HepG2 (cell line): Measurements from ENCODE around the gene ALKBH4. TPM values are rescaled to one million over a fixed set of nuclear protein-coding genes. Genes with fewer than 3 reads are reported as not detected.

Source experiments
- ATAC-seq: fragments of 200-7000 bp; cut with Tn5 transposase; 3 replicates; pipeline ENCODE4 v1.9.1; 2020; ENCODE audit warnings: mild to moderate bottlenecking, moderate library complexity
- BruUV-seq: library from RNA; stranded (reverse); fragments of 400-500 nt; replicated peaks from 2 replicates; lab custom pipeline; 2021; lab: Mats Ljungman, UMichigan
- CTCF ChIA-PET: fragments of 300-600 bp; formaldehyde crosslinking; extraction: SDS; loops from one replicate; lab custom pipeline; 2021; ENCODE audit warnings: low total read pairs, inconsistent platforms, low intra/inter-chr PET ratio; lab: Yijun Ruan, JAX
- POLR2A ChIA-PET: fragments of 350-600 bp; sonication (Branson Sonifier 250); formaldehyde crosslinking; loops from one replicate; lab custom pipeline; 2020; ENCODE audit warnings: antibody characterized with exemption, inconsistent platforms; lab: Yijun Ruan, JAX
- DNase-seq: peaks from one replicate; pipeline ENCODE4 v3.0.0-alpha.2; 2015; ENCODE audit warnings: low spot score
- FAIRE-seq: peaks from 3 replicates; lab custom pipeline; 2011; peaks lifted over from hg19 to GRCh38; lab: Jason Lieb, UNC
- H2AFZ ChIP-seq: one replicate; pipeline ENCODE4 v1.6.1; 2011; ENCODE audit warnings: low read length, inconsistent platforms
- H3K27ac ChIP-seq: fragments of 300-600 bp; 3 replicates; pipeline ENCODE4 v1.8.0; 2011; ENCODE audit warnings: mixed run types, mild to moderate bottlenecking, mixed read lengths, low read length, inconsistent platforms; ENCODE audit not compliant: insufficient read depth; ENCODE audit errors: extremely low read length
- H3K27me3 ChIP-seq, 2 experiments: fragments of 200-600 bp in 1 of 2; 2 replicates in 1 of 2; 3 replicates in 1 of 2; pipeline versions ENCODE4 v1.6.0 to v1.8.0; 2011; ENCODE audit warnings: low read length in 2 of 2, mild to moderate bottlenecking in 2 of 2, moderate library complexity in 2 of 2, inconsistent platforms in 1 of 2; ENCODE audit not compliant: insufficient read depth in 2 of 2, control insufficient read depth in 1 of 2
- H3K36me3 ChIP-seq, 2 experiments: fragments of 200-600 bp in 1 of 2; replicated peaks in 1 of 2; 2 replicates in 1 of 2; 3 replicates in 1 of 2; pipeline versions ENCODE4 v1.5.1 to v1.8.0; 2011; ENCODE audit warnings: low read length in 2 of 2, inconsistent platforms in 1 of 2; ENCODE audit not compliant: insufficient read depth in 2 of 2, control insufficient read depth in 1 of 2
- H3K4me1 ChIP-seq: 2 replicates; pipeline ENCODE4 v1.5.1; 2012; ENCODE audit warnings: low read length, inconsistent platforms; ENCODE audit not compliant: insufficient read depth
- H3K4me2 ChIP-seq: 2 replicates; pipeline ENCODE4 v1.6.0; 2011; ENCODE audit warnings: low read depth, low read length, inconsistent platforms
- H3K4me3 ChIP-seq, 3 experiments: fragments of 200-600 bp in 1 of 3; sonication (generic), shearing (Covaris generic) in 1 of 3; replicated peaks in 1 of 3; 2 replicates each; pipeline ENCODE4 v1.5.1; 2011 to 2016; ENCODE audit warnings: low read length in 3 of 3, inconsistent platforms in 2 of 3, low read depth in 2 of 3, mild to moderate bottlenecking in 2 of 3, control low read depth in 1 of 3, mixed read lengths in 1 of 3; ENCODE audit not compliant: insufficient read depth in 1 of 3
- H3K79me2 ChIP-seq: one replicate; pipeline ENCODE4 v1.6.1; 2011; ENCODE audit warnings: low read length, inconsistent platforms; ENCODE audit not compliant: insufficient read depth
- H3K9ac ChIP-seq: 2 replicates; pipeline ENCODE4 v1.6.0; 2011; ENCODE audit warnings: mild to moderate bottlenecking, low read depth, low read length, inconsistent platforms; ENCODE audit not compliant: insufficient read depth
- H3K9me3 ChIP-seq: 2 replicates; pipeline ENCODE4 v1.5.1; 2012; ENCODE audit warnings: mild to moderate bottlenecking, low read length
- H4K20me1 ChIP-seq: 2 replicates; pipeline ENCODE4 v1.6.0; 2011; ENCODE audit warnings: inconsistent platforms, mild to moderate bottlenecking, low read length, moderate library complexity; ENCODE audit not compliant: insufficient read depth
- AGO2 ChIP-seq: fragments of 200-400 bp; formaldehyde crosslinking; optimal IDR thresholded peaks from 2 replicates; pipeline ENCODE3; 2017; ENCODE audit warnings: mild to moderate bottlenecking, low read depth, low read length, moderate library complexity
- ETV5 ChIP-seq: IDR thresholded peaks from 2 replicates; pipeline ENCODE4 v1.6.1; 2018; ENCODE audit warnings: missing biosample characterization, missing genetic modification reagents, inconsistent platforms, borderline replicate concordance
- POLR2G ChIP-seq: fragments of 200-400 bp; formaldehyde crosslinking; IDR thresholded peaks from 2 replicates; pipeline ENCODE4 v1.6.1; 2018; ENCODE audit warnings: mild to moderate bottlenecking, low read depth, low read length, moderate library complexity
- RBM22 ChIP-seq: fragments of 200-400 bp; formaldehyde crosslinking; optimal IDR thresholded peaks from 2 replicates; pipeline ENCODE3; 2017; ENCODE audit warnings: mild to moderate bottlenecking, low read length, moderate library complexity
- UBTF ChIP-seq: sonication (generic); formaldehyde crosslinking; IDR thresholded peaks from 2 replicates; pipeline ENCODE4 v1.4.0; 2020; ENCODE audit warnings: mild to moderate bottlenecking, missing genetic modification reagents
- ZC3H13 ChIP-seq: sonication (generic); formaldehyde crosslinking; IDR thresholded peaks from 2 replicates; pipeline ENCODE4 v1.8.1; 2023; ENCODE audit warnings: mild to moderate bottlenecking, missing genetic modification reagents, moderate library complexity
- ZKSCAN8 ChIP-seq: IDR thresholded peaks from 2 replicates; pipeline ENCODE4 v1.6.1; 2016; ENCODE audit warnings: borderline replicate concordance, missing genetic modification reagents, missing compliant biosample characterization
- ZNF281 ChIP-seq: sonication (generic); formaldehyde crosslinking; IDR thresholded peaks from 2 replicates; pipeline ENCODE4 v1.4.0; 2020; ENCODE audit warnings: missing genetic modification reagents, borderline replicate concordance
- WGBS: methylation state at CpG from one replicate; pipeline ENCODE4 v1.1.6; 2017; ENCODE audit warnings: low lambda C conversion rate; 5-methylcytosine and 5-hydroxymethylcytosine counted together
- in situ Hi-C: cut with HindIII; loops from 2 replicates; pipeline ENCODE4 v1.10.0; 2017; ENCODE audit warnings: low pct_unique_long_range_greater_than_20kb; ENCODE audit not compliant: extremely low pct_ligation_motif_present
- intact Hi-C: fragments of 100-400 bp; cut with micrococcal nuclease; formaldehyde crosslinking; loops from one replicate; pipeline ENCODE4 v1.10.0; 2022; ENCODE audit not compliant: unreplicated experiment
- polyA plus RNA-seq, 8 experiments: library from polyadenylated mRNA; depleted of rRNA in 3 of 8; stranded (reverse) in 7 of 8; unstranded in 1 of 8; fragments of >200 nt; fragmentation: Illumina TruSeq in 4 of 8; extraction: Trizol in 4 of 8; gene quantifications; 2 replicates each; pipeline versions ENCODE4 v1.2.1 to v1.2.3, GENCODE V29; 2011 to 2016; ENCODE audit warnings: low read depth in 4 of 8, missing spikeins in 1 of 8, mixed read lengths in 1 of 8; ENCODE audit not compliant: insufficient read depth in 1 of 8
- total RNA-seq, 5 experiments: library from RNA; depleted of rRNA; stranded (reverse); fragments of >200 nt; fragmentation: Illumina TruSeq; extraction: Trizol; gene quantifications; 2 replicates each; pipeline ENCODE4 v1.2.3, GENCODE V29; 2016; ENCODE audit warnings: low read depth in 1 of 5

ALKBH4 gene
- total and polyA plus RNA-seq, 2 of the 13 experiments (the other 11 are each of a cell fraction or from before 2014, with no cell fraction given), result 2.6 to 8.8 TPM

- TF ChIP-seq ZNF281 (CRISPR knock-in tag) (no peak), UBTF (CRISPR knock-in tag) (0 out of 2 replicates have a peak, but pooled peaks have one; percentile 20), ETV5 (CRISPR knock-in tag) (peak; percentile 9; the same call in 1 of the 2 replicates)
Measured at GRCh38 chr7:102431617-102432298, 32.9 kb downstream of the ALKBH4 start (continued).

DNA sequence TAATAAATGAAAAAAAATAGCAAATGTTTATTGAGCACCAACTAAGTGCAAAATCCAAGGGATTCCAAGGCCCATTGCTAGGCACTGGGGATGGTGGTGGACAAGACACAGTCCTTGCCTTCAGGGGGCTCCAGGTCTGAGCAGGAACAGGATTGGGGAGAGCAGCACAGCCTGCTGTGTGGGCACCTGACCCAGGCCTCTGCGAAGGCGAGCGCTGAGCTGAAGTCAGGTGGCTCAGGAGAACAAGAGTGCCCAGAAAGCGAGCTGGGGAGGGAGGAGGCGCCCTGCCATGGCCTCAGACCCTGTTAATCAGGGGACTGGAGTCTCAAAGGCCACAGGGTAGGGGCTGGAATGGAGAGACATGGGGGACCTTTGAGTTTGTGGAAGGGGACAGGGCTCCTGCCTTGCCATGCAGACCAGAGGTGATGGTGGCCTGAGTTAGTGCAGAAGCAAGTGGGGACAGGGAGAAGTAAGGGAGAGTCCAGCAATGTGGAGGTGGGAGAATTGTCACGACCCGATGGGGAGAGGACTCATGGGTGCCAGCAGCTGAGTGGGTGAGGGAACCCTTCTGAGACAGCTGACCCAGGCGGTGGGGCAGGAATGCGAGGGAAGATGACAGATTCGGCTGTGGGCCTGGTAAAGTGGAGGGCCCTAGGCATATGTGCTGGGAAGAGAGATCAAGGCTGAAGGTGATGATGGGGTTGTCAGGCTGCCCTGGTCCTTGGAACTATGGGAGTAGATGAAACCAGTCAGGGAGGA is 35.3 kb downstream of the ALKBH4 start:
- ChIA-PET CTCF (no interaction called here), POLR2A (no interaction called here)
- intact Hi-C loops (no loop called here), in situ Hi-C loops (no loop called here)
- Histone ChIP-seq H3K79me2 (no peaks in the 10 kb centered on the region), H3K27me3 (no peaks in the 10 kb centered on the region), H3K4me3 (no peak overlapping the region), H3K9ac (no peak overlapping the region), H3K27ac (no peak overlapping the region), H2AFZ (no peak overlapping the region), H3K4me2 (no peak overlapping the region), H4K20me1 (no peaks in the 10 kb centered on the region), H3K9me3 (no peaks in the 10 kb centered on the region), H3K36me3 (peaks cover 12 to 30% of the 10 kb centered on the region in 2 experiments; a peak in 4 of 5 replicates), H3K4me1 (peaks cover 26% of the 10 kb centered on the region)
- 91% methylated on average over 10 of the region's 10 CpGs for WGBS
- BruUV-seq, result no TSS peak
- TF ChIP-seq AGO2 (peak; percentile 49), ZC3H13 (CRISPR knock-in tag) (0 out of 2 replicates have a peak, but pooled peaks have one; percentile 59), ZKSCAN8 (no peak), POLR2G (peak; percentile 47; the same call in 1 of the 2 replicates), RBM22 (peak; percentile 77)
- FAIRE-seq, result no peak
- no peak for DNase-seq
- no peak for ATAC-seq
